Fibroblast of lung (primary cell): ENCODE measurements around the gene EREG.

Experiments used
- CTCF ChIP-seq, 2 donors: IDR thresholded peaks in 1 of 2; conservative IDR thresholded peaks in 1 of 2; 1 replicate in 1 of 2; 2 replicates in 1 of 2; pipeline ENCODE4 v1.5.1; 2011 to 2012; ENCODE audit warnings: low read length in 2 of 2, control low read depth in 1 of 2, inconsistent platforms in 1 of 2, low read depth in 1 of 2, mild to moderate bottlenecking in 1 of 2
- EZH2 ChIP-seq: IDR thresholded peaks from 2 replicates; pipeline ENCODE4 v1.5.1; 2012; ENCODE audit warnings: low read length, control low read depth, mild to moderate bottlenecking; ENCODE audit errors: missing control alignments

DNA sequence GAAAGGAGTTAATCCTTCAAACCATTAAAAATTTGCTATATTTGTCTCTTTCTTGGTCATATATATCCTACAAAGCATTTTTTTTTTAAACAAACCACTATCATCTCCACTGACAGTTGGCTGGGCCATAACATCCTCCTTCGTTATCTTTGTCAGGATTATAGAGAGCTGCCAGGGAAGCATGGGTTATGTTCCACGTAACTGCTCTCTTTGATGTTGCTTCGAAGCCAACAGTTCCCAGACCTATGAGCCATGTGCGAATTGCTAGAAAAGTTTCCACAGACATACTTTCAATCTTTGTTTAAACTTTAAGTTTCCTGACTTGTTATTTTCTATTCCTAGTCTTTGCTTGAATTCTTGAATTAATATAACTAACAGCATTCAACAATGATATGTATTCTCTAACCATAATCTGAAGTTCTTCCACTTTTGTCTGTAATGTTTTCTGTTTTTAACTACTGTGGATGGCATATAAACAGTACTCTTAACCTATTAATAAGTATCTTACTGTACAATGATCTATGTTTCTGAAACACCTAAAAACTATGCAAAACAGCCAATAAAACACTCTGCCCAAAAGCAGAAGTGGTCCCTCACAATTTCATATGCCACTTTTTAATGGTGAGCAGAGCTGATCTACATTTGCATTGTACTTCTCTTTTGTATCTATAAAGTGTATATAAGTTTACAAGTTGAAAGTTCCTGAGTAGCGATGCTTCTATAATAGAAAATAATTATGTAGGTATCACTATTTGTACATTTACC is 37.9 kb downstream of the EREG start:
- TF ChIP-seq CTCF (conservative IDR thresholded peaks at IDR 0.05 in 1 of 2, IDR thresholded peaks at IDR 0.05 in 1 of 2; ENCODE audit: low read depth in 1 of 2, low read length in 2 of 2) (no peak), EZH2 (no peak)
